ENCODE data around the gene TNFRSF4.

DNA sequence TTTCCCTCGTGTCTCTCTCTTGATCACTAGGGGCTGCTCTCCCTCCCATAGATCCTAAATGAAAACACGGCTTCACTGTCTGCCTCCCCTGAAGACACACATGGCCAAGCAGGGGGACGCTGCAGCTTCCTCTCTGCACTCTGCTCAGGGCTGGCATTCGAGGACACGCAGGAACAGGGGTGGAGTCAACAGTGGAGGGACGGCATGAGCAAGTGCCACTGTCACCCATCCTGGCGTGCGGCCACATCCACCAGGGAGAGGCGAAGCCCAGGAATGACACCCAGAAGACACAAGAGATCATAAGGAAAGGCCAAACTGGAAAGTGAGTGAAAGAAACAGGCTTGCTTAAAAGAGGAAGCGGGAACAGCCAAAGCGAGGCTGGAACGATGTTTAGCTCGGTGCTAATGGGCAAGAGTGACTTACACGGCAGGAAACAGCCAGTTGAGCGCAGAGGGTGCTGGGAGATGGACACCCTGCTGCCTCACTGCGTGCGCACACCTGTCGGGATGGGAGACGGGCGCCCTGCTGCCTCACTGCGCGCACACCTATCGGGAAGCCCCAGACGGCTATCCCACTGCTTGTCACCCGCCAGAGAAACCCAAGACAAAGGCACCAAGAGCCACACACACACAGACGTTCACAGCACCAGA lies 46.1 kb upstream of the TNFRSF4 start:
- TF ChIP-seq CTCF (conservative IDR thresholded peaks at IDR 0.05 in 1 of 2, IDR thresholded peaks at IDR 0.05 in 1 of 2; ENCODE audit: extremely low read depth in 1 of 2, insufficient read depth in 1 of 2, low read depth in 1 of 2, low read length in 2 of 2) = no peak
- no peak for TF ChIP-seq EZH2 (IDR thresholded peaks at IDR 0.05; ENCODE audit: borderline replicate concordance, low read length)
